NCI-H2196 treated with DMSO at 0.1 percent for 48 hours (cell line): ENCODE measurements around the gene RPTOR.

Experiments used
- DNase-seq: peaks from one replicate; lab custom pipeline; 2025; ENCODE audit not compliant: unreplicated experiment; lab: John Stamatoyannopoulos, UW

Gene RPTOR

GRCh38 chr17:80980397-80981061, 435.9 kb downstream of the RPTOR start:
- DNase-seq: no peak

GRCh38 chr17:80981062-80981902, 436.6 kb downstream of the RPTOR start:
- no peak for DNase-seq

- no peak for DNase-seq
Measured at GRCh38 chr17:80981929-80982425, 437.3 kb downstream of the RPTOR start.

GRCh38 chr17:80982426-80982974, 437.9 kb downstream of the RPTOR start:
- DNase-seq: no peak

- no peak for DNase-seq
Measured at GRCh38 chr17:80983545-80983944, 438.9 kb downstream of the RPTOR start.

- no peak for DNase-seq
Measured at GRCh38 chr17:80984749-80985148, 440.1 kb downstream of the RPTOR start.

GRCh38 chr17:80986046-80986445, 441.4 kb downstream of the RPTOR start:
- DNase-seq: no peak

GRCh38 chr17:80986816-80987475, 442.3 kb downstream of the RPTOR start:
- no peak for DNase-seq

GRCh38 chr17:80987941-80988461, 443.4 kb downstream of the RPTOR start:
- no peak for DNase-seq

GRCh38 chr17:80989586-80989913, 444.9 kb downstream of the RPTOR start:
- no peak for DNase-seq

- DNase-seq: no peak
Measured at GRCh38 chr17:80990921-80991644, 446.4 kb downstream of the RPTOR start.

- DNase-seq: peak; percentile 68
Measured at GRCh38 chr17:80991645-80992076, 447.0 kb downstream of the RPTOR start, which contains the start of gene CHMP6. CHMP6 (plus strand) TSS chr17:80991841; CDS start chr17:80991919, 78 bp downstream.

- no peak for DNase-seq
Measured at GRCh38 chr17:80992077-80992947, 447.7 kb downstream of the RPTOR start.

- DNase-seq: no peak
Measured at GRCh38 chr17:80992948-80993624, 448.4 kb downstream of the RPTOR start.

GRCh38 chr17:80995131-80995530, 450.5 kb downstream of the RPTOR start:
- no peak for DNase-seq

GRCh38 chr17:80996422-80997305, 452.0 kb downstream of the RPTOR start:
- DNase-seq: no peak

- no peak for DNase-seq
Measured at GRCh38 chr17:80997424-80998117, 452.9 kb downstream of the RPTOR start.
